ENCODE results near the gene KCTD12.
A peak's percentile ranks its signal among the peaks of the same experiment; 100 is the strongest.

KCTD12 gene

DNA sequence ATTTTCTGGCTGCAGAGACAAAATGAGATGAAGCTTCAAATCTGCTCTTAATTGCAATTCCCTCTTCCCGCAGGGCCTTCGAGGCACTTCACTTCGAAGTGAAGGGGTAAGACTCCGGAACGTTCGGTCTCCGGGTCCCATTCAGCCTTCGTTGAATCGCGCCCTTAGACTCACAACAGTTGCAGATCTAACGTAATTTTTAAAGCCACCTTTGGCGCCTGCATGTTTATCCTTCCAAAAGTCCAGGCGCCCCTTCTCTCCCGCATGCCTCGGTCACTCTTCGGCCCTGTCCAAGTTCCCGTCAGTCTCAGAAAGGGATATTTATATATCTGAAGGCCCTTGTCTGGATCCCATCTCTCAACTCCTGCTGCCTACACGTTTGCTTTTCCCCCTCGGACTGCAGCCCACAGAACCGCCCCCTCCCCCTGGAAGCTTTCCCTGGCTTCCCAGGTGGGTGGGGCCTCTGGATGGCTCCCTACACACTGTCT, 915 bp upstream of the KCTD12 start:
- H3K27ac ChIP-seq = no peak overlapping the region

DNA sequence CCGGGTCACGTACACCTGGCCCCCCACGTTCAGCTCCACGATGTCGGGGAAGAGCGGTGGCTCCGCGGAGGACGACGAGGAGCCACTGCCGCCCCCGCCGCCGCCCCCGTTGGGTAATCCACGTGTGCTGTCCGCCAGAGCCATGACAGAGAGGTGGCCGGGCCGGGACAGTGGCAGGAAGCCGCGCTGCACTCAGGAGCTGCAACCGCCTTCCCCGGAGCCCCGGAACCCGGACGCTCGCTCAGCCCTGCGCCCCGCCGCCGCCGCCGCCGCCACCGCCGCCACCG, 257 bp downstream of the KCTD12 start:
- TF ChIP-seq ZFX (IDR thresholded peaks at IDR 0.05) = no peak
- TF ChIP-seq, protein P1, sequence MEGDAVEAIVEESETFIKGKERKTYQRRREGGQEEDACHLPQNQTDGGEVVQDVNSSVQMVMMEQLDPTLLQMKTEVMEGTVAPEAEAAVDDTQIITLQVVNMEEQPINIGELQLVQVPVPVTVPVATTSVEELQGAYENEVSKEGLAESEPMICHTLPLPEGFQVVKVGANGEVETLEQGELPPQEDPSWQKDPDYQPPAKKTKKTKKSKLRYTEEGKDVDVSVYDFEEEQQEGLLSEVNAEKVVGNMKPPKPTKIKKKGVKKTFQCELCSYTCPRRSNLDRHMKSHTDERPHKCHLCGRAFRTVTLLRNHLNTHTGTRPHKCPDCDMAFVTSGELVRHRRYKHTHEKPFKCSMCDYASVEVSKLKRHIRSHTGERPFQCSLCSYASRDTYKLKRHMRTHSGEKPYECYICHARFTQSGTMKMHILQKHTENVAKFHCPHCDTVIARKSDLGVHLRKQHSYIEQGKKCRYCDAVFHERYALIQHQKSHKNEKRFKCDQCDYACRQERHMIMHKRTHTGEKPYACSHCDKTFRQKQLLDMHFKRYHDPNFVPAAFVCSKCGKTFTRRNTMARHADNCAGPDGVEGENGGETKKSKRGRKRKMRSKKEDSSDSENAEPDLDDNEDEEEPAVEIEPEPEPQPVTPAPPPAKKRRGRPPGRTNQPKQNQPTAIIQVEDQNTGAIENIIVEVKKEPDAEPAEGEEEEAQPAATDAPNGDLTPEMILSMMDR (conservative IDR thresholded peaks at IDR 0.05) = no peak
- H3K27ac ChIP-seq = no peak overlapping the region; the same call in 1 of the 2 replicates

More for the DNA sequence above, 915 bp upstream of the KCTD12 start:
- TF ChIP-seq, protein P1 (conservative IDR thresholded peaks at IDR 0.05) = no peak
- TF ChIP-seq ZFX (IDR thresholded peaks at IDR 0.05) = no peak

DNA sequence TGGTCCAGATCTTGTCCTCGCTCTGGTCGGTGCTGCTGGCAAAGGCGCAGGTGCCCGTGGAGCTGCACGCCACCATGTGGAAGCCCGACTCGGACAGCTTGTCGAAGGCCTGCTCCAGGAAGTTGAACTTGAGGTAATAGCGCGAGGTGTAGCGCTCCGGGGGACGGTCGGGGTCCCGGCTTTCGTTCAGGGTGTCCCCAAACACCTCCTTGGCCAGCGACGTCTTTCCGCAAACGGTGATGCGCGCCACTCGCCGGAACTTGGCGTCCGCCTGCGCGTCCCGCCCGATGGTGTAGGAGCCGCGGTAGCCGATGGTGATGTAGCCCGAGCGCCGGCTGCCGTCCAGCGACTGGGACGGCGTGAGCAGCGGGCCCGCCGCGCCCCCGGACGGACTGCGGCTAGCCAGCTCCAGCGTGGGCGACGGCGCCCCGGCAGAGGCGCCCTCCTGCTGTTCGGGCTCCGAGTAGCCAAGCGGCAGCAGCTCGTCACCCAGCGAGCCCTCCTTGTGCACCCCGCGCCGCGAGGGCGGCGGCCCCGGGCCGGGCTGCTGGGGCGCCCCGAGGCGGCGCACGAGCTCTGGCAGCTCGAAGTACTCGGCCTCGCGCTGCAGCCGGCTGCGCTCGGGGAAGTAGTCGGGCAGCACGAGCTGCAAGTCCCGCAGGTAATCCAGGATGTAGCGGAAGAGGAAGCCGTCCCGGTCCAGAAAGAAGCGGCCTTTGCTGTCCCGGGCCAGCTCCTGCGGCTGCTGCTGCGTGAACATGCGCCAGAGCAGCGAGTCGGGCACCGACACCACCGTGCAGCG, 801 bp downstream of the KCTD12 start:
- TF ChIP-seq ZFX (IDR thresholded peaks at IDR 0.05) = no peak
- TF ChIP-seq, protein P1 (conservative IDR thresholded peaks at IDR 0.05) = peak; percentile 47
- no peak overlapping the region; the same call in 1 of the 2 replicates for H3K27ac ChIP-seq

DNA sequence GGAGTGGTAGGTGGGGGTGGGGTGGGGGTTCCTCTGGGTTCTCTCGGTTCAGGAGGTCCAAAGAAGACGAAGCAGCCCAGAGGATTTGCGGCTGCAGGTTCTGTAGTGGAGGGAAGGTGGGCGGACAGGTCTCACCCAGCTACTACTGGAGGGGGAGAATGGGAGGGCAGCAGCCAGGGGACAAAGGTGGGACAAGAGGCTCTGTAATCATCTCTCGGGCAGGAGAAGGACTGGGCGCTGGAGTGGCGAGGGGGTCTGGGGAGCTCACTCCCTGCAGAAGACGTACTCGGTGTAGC, 1.4 kb downstream of the KCTD12 start:
- no peak overlapping the region for H3K27ac ChIP-seq
- no peak for TF ChIP-seq ZFX (IDR thresholded peaks at IDR 0.05)
- TF ChIP-seq, protein P1 (conservative IDR thresholded peaks at IDR 0.05) = no peak

DNA sequence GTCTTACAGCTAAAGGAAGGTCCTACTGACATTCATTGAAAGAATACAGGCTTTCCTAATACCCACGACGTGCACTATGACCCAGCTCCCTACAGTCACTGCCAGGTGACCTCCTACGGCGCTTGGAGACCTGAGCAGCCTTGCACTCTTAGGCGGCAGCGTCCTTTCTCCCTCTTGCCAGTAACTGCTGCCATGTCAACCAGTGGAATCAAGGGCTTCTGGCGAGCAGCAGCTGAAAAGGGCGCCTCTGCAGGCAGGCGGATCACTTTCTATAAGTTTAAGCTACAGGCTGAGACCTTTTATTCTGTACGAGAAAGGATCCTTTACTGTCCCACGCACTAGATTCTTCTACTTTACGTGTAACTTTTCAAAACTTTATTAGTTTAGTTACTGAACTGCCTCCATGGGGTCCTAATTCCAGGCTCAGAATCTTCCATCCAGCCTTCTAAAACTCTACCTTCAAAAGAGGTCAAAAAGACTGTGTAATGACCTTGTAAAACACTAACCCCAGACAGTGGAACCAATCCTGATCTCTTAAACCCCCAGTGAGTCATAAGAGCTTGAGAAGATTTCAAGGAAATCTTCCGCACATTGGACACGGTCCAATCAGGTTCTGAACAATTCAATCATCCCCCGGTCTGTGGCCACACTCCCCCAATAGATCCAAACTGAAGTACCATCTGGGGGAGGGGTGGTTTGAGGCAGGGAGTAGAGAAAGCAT, 1.9 kb downstream of the KCTD12 start:
- no peak overlapping the region for H3K27ac ChIP-seq
- TF ChIP-seq, protein P1 (conservative IDR thresholded peaks at IDR 0.05) = no peak
- no peak for TF ChIP-seq ZFX (IDR thresholded peaks at IDR 0.05)

DNA sequence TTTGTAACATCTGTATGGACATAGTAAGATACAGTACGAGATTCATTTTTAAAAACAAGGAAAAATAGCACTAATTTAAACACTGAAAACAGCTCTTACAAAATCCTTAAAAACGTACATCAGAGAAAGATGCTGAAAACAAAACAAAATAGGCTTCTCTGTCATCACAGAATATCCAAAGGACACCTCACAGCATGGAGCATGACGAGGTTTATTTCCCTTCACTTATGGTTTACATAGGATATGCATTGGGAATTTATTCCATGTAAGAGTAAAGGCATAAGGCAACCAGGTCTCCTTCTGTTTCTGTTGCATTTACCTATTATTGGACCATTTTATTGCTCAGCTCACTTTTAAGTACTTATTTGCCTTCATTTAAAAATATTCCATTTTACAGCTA, 3.0 kb downstream of the KCTD12 start:
- H3K27ac ChIP-seq = no peak overlapping the region
- TF ChIP-seq, protein P1 (conservative IDR thresholded peaks at IDR 0.05) = no peak
- TF ChIP-seq ZFX (IDR thresholded peaks at IDR 0.05) = no peak

DNA sequence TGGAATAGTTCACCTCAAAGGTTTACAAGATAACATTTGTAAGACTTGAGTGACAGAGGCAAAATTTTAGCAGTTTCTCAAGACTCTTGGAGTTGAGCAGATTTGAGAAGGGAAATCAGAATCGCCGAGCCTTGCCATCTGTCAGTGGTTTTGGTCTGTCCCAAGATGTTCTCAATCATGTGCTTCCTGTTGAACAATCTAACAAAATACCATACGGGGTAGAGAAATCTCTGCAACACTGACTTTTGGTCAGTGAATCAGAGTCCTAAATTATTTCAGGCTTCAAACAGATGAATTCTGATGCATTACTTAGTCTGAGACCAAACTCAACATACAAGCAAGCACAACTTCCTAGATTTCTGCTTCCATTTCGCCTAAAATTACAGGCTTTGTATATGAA, 3.8 kb downstream of the KCTD12 start:
- TF ChIP-seq, protein P1 (conservative IDR thresholded peaks at IDR 0.05) = no peak
- TF ChIP-seq ZFX (IDR thresholded peaks at IDR 0.05) = no peak
- H3K27ac ChIP-seq = no peak overlapping the region
